ENCODE data around the gene LKAAEAR1.

Gene LKAAEAR1

GRCh38 chr20:64036346-64037198 lies 47.6 kb downstream of the LKAAEAR1 start:
- no peak for DNase-seq (ENCODE audit: low spot score)

GRCh38 chr20:64035933-64036345 lies 48.3 kb downstream of the LKAAEAR1 start, which contains the start of gene C20orf204:
Gene C20orf204 (plus strand): TSS chr20:64036182. CDS start chr20:64036324, 142 bp downstream.
- DNase-seq (ENCODE audit: low spot score), result no peak

GRCh38 chr20:64035066-64035932 lies 48.9 kb downstream of the LKAAEAR1 start:
- DNase-seq (ENCODE audit: low spot score), result peak; percentile 64

DNA sequence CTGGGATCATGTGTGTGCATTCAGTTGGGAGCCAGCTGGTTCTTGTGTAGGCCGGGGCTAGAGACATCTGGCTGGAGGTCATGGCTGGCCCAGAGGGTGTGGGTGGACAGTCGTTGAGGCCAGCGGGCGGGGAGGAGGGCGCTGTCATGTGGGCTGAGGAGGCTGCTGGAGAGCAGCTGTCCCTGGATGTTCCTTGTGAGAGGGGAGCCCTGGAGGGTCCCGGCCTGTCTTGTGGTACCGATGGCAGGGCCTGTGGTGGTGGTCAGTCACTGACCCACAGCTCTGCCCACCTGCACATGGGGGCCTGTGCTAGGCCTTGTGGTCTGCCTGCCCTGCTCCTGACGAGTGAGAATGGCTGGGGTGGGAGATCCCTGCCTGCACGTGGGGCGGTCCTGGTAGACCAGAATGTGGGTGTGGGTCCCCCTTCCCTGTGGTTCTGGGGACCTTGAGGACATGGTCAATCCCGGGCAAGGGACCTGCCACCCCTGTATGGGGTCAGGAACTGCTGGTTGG lies 50.2 kb downstream of the LKAAEAR1 start:
- DNase-seq (ENCODE audit: low spot score), result no peak
